Measurements from ENCODE around the gene GOLGA2.
A peak's percentile ranks its signal among the peaks of the same experiment; 100 is the strongest.
"Not testable (repeated sequence)": the region's sequence is repeated elsewhere in the genome, so short reads cannot be mapped to it uniquely, and the experiment has no call there.

GOLGA2 gene

DNA sequence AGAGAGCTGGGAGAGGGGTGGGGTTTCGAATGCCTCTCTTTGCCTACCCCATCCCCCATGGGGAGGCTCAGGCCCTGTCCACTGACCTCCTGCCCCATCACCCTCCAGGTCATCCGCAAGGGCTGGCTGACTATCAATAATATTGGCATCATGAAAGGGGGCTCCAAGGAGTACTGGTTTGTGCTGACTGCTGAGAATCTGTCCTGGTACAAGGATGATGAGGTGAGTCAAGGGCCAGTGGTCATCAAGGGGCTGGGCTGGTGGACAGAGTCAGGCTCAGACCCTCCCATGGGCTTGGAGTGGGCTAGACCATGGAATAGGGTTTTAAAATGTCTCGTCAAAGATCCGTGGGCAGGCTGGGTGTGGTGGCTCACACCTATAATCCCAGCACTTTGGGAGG, 33.7 kb downstream of the GOLGA2 start:
- no peak for DNase-seq (ENCODE audit: low read depth, low spot score)

DNA sequence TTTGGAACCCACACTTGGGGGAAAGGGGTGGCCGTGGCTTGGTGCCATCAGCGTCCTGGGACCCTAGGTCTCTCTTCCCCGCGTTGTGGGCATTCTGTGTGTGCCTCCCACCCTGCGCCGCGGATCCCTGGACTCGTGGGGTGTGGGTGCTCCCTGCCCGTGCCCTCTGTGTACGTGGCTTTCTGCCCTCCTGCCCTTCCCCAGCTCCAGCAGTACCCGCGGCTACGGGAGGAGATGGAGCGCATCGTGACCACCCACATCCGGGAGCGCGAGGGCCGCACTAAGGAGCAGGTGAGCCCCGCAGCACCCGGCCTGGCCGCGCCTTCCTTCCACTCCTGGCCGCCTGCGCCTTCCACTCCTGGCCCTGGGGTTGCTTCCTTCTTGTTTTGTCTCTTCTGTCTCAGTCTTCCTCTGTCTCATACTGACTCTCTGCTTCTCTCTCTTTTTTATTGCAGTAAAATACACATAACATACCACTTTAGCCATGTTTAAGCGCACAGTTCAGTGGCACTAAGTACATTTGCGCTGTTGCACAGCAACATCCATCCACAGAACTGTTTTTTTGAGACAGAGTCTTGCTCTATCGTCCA, 41.9 kb downstream of the GOLGA2 start:
- DNase-seq (ENCODE audit: low read depth, low spot score) = no peak

DNA sequence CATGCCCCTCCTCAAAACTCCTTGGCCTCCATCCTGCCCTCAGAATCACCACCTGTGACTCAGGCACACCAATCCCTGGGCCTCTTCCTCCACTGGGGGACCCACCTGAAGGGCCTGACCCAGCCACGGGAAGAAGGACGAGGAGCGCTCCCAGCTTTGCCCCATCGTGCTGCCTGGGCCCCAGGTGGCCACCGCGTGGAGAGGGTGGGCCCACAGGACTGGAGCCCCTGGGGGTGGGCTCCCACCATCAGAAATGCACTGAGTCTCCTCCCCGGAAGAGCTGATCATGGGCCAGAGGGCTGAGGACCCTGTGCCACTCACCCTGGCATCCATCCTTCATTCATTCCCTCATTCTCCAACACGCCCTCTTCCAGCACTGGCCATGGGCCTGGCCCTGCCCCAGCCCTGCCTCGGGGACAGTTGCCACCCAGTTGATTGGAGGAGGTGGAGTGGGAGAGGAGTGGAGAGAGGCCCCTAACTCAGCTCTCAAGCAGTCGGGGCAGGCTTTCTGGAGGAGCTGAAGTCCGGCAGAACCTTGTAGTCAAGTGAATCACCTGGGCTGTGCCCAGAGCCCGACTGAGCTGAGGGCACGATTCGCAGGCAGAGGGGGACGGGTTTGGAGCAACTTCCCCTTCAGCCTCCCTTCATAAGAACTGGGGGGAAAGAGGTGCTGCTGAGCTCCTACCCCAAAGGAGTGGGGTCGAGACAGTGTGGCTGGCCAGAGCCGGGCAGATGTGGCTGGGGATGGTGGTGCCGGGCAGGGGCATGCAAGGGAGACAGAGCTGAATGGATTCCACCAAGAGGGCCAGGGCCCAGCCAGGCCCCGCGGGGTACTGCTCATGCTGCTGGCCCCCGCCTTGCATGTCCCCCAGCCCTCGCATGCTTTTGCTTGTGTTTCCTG, 43.0 kb downstream of the GOLGA2 start:
- no peak for DNase-seq (ENCODE audit: low read depth, low spot score)

GRCh38 chr9:128231638-128232527, 43.9 kb downstream of the GOLGA2 start:
- no peak for DNase-seq (ENCODE audit: low read depth, low spot score)

GRCh38 chr9:128230897-128231296, 44.9 kb downstream of the GOLGA2 start:
- DNase-seq (ENCODE audit: low read depth, low spot score) = not testable (repeated sequence)

DNA sequence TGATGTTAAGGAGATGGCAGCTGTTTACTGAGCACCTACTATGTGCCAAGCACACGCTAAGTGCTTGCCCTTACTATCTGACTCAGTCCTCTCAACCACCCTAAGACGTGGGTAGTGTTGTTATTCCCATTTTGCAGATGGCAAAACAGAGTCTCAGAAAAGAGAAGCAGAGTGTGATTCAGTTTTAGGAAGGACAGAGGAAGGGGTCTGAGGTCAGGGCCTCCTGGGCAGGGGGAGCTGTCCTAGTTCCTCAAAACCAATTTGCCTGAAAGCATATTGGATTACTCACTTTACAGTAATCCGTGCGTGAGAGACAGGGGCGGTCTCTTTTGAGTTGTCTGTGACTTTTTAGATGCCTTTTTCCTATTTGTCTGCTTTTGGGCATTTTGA, 49.4 kb downstream of the GOLGA2 start:
- no peak for DNase-seq (ENCODE audit: low read depth, low spot score)

GRCh38 chr9:128225770-128226411, 49.9 kb downstream of the GOLGA2 start:
- no peak for DNase-seq (ENCODE audit: low read depth, low spot score)

GRCh38 chr9:128224877-128225276, 50.9 kb downstream of the GOLGA2 start:
- no peak for DNase-seq (ENCODE audit: low read depth, low spot score)

- no peak for DNase-seq (ENCODE audit: low read depth, low spot score)
Measured at GRCh38 chr9:128222880-128223670, 52.7 kb downstream of the GOLGA2 start.

GRCh38 chr9:128222026-128222425, 53.8 kb downstream of the GOLGA2 start:
- DNase-seq (ENCODE audit: low read depth, low spot score) = no peak

GRCh38 chr9:128219831-128220230, 56.0 kb downstream of the GOLGA2 start:
- no peak for DNase-seq (ENCODE audit: low read depth, low spot score)

DNA sequence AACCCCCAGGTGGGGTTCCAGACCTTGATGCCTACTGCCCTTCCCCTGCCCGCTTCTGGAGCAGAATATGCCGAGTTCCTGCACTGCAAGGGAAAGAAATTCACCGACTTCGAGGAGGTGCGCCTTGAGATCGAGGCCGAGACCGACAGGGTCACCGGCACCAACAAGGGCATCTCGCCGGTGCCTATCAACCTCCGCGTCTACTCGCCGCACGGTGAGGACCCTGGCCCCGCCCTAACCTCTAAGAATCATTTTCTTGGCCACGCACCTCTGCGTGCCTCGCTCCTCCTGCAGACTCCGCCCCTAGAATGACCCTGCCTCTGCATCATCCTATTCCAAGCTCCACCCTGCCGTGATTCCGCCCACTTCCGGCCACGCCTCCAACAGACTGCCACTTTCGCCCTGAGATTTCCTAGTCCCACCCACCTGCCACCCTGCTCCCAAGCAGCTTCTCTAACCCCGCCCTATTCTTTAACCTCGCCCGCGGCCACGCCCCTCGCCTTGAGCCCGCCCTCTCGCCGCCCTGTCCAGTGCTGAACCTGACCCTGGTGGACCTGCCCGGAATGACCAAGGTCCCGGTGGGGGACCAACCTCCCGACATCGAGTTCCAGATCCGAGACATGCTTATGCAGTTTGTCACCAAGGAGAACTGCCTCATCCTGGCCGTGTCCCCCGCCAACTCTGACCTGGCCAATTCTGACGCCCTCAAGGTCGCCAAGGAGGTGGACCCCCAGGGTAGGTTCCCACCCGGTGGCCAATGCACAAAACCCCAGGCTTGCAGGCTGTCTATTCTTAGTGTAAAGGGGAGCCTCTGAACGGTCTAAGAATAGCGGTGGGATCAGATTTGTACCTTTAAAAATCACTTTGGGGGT, 57.1 kb downstream of the GOLGA2 start:
- peak; percentile 33 for DNase-seq (ENCODE audit: low read depth, low spot score)

GRCh38 chr9:128218172-128218517, 57.7 kb downstream of the GOLGA2 start:
- DNase-seq (ENCODE audit: low read depth, low spot score) = no peak

GRCh38 chr9:128216781-128217553, 58.8 kb downstream of the GOLGA2 start:
- no peak for DNase-seq (ENCODE audit: low read depth, low spot score)

DNA sequence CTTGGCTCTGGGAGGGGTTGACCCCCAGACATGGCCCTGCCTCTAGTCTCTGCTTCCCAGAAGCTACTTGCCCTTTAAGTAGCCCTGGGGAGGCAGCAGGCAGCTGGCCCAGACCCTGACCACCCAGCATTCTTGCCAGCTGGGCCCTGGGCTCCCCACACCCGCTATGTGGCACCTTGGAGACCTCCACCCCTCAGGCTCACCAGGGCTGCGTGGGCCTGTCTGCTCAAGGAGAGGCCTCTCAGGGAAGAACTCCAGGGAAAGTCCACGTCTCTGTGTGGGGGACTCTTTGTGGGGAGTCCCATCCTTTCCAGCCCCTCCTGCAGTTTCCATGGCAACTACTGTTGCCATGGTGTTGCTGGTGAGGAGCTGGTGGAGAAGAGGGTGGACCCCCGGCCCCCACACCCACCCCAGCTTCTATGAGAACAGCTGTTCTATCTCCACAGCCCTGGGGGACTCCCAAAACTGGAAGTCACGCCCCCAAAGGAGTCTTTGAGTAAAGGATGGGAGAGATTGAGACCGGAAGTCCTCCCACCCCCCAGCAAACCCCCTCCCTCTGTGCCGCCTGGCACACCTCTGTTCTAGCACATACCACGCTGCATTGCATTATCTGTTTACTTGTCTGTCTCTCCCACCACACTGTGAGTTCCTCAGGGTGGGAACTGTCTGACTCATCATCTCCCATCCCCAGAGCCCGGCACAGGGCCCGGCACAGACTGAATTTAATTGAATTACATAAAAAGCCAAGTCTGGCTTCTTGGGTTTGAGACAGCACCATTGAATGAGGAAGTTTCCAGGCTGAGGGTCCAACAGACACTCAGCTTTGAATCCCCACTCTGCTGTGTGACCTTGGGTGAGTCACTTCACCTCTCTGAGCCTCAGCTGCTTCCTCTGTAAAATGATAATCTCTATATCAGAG, 60.1 kb downstream of the GOLGA2 start:
- DNase-seq (ENCODE audit: low read depth, low spot score) = no peak

GRCh38 chr9:128214571-128215490, 61.0 kb downstream of the GOLGA2 start:
- DNase-seq (ENCODE audit: low read depth, low spot score) = no peak
